HG03565 (cell line): ENCODE measurements around the gene TREML2.

Experiments used
- ATAC-seq: cut with Tn5 transposase; IDR thresholded peaks from one replicate; pipeline ENCODE4 v1.9.1; 2021; ENCODE audit warnings: mild to moderate bottlenecking, moderate library complexity; ENCODE audit not compliant: unreplicated experiment

TREML2 gene

DNA sequence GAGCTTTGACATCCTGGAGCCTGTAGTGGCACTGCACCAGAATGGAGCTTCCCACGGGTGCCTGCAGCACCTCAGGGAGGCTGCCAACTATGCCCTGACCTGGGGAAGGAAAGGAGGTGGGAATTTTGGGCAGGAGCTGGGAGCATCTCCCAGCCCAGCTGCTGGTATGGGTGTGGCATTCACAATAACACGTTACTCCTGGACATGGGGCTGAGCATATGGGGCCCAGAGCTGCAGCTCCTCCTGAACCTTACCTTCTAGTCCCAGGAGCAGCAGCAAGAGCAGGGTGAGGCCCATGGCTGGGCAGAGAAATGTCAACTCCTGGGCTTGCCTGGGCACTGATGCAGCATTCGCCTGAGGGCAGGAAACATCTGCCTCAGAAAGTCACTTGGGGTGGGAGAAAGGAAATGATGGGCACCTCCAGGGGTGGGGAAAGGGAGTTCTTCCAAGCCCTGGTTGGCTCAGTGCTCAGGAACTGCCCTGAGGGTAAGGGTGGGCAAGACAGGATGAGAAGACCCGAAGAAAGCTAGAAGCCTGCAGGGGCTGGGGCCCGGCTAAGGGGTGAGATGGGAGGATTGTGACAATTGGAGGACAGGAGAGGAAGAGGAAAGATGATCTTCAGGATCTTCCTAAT is 46.8 kb downstream of the TREML2 start, which contains the start of gene TREML1:
Gene TREML1, minus strand, starts transcription at position 356 of the 634 bp plus-strand sequence. Its CDS starts 59 bp downstream, at position 297.
- ATAC-seq: no peak

DNA sequence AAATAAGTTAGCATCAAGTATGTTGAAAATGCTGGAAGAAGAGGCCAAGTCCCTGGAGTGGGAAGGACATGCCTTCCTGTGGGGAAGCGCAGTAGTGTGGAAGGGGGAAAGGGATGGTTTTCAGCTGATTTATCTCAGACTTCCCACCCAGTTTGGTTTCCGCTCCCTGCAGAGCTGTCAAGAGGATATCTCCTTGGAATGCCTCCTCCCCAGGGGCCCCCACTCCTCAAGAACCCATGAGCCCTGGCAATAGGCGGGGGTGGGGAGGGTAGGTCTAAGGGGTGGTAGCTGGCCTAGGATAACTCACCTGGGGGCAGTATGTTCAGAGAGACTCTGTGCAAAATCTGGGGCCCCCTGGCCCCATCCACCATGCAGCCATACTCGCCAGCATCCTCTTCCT is 47.5 kb downstream of the TREML2 start:
- no peak for ATAC-seq

DNA sequence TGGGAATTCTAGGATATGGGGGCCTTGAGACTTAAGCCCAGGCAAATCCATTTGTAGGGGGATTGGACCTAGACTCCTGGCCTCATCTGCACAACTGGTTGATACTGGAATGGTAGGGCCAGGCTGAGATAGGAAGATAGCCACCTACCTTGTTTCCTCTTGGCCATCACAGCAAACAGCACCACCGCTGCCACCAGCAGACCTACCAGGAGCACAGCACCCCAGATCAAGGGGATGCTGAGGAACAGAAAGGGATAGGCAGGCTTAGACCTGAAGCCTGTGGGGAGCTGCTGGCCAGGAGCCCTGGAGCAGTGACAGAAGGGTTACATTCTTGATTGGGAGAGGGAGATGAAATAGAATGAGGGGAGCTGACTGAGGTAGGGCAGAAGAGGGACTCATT is 50.3 kb downstream of the TREML2 start:
- ATAC-seq: no peak

DNA sequence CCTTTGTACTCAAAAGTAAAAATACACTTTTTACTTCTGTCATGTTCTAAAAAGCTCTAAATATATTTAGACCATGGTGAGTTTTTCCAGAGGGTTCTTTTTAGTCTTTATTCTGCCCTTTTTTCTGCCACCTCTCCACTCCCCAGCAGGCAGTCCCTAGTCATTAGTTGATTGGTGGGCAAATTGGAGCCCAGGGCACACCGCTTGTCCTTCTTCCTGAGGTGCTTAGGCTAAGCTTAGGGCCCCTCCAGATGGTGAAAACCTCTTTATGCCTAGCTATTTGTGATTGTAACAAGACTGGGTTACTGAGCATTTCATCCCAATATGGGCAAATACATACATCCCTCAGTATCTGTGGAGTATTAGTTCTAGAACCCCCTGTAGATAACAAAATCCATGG is 53.0 kb downstream of the TREML2 start:
- no peak for ATAC-seq
